ENCODE data around the gene OR2V1.
"Not testable (repeated sequence)": the region's sequence is repeated elsewhere in the genome, so short reads cannot be mapped to it uniquely, and the experiment has no call there.

Gene OR2V1

GRCh38 chr5:181109489-181110013 lies 21.4 kb downstream of the OR2V1 start:
- H3K4me3 ChIP-seq (replicated peaks; ENCODE audit: low read depth, low read length): no peak overlapping the region
- DNase-seq (ENCODE audit: extremely low read depth, low read depth): no peak
- no peak for TF ChIP-seq CTCF (IDR thresholded peaks at IDR 0.05; ENCODE audit: low read depth, low read length, missing control alignments)

DNA sequence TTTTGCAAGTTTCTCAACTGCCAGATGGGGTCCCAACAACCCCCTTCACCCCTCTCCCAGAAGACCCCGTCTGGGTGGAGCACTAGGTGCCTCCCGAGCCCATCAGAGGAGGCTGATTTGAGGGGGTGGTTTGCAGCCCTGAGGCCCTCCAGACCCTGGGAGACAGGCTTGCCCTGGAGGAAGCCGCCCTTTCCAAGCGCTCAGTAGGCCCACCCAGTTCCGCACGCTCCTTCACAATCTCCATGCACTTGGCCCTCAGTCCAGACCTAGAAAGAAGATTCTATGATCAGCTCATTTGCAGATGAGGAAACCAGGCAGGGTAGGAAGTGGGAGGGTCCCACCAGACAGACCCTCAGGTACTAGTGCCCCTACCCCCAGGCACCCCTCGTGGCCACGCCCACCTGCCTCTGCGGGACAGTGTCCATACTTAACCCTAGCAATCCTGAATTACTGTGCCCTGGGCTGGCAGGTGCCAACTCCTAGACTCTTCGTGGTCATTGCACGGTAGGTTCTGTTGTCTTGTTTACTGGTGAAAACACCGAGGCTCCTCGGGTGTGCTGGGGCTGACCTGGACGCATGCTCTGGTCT lies 22.3 kb downstream of the OR2V1 start:
- no peak overlapping the region for H3K4me3 ChIP-seq (replicated peaks; ENCODE audit: low read depth, low read length)
- no peak for DNase-seq (ENCODE audit: extremely low read depth, low read depth)
- no peak for TF ChIP-seq CTCF (IDR thresholded peaks at IDR 0.05; ENCODE audit: low read depth, low read length, missing control alignments)

- no peak overlapping the region for H3K4me3 ChIP-seq (replicated peaks; ENCODE audit: low read depth, low read length)
- TF ChIP-seq CTCF (IDR thresholded peaks at IDR 0.05; ENCODE audit: low read depth, low read length, missing control alignments): no peak
- no peak for DNase-seq (ENCODE audit: extremely low read depth, low read depth)
These were observed 23.3 kb downstream of the OR2V1 start for GRCh38 chr5:181107699-181108098.

- no peak for TF ChIP-seq CTCF (IDR thresholded peaks at IDR 0.05; ENCODE audit: low read depth, low read length, missing control alignments)
- DNase-seq (ENCODE audit: extremely low read depth, low read depth): no peak
- no peak overlapping the region for H3K4me3 ChIP-seq (replicated peaks; ENCODE audit: low read depth, low read length)
These were observed 25.5 kb downstream of the OR2V1 start for GRCh38 chr5:181105391-181106025.

DNA sequence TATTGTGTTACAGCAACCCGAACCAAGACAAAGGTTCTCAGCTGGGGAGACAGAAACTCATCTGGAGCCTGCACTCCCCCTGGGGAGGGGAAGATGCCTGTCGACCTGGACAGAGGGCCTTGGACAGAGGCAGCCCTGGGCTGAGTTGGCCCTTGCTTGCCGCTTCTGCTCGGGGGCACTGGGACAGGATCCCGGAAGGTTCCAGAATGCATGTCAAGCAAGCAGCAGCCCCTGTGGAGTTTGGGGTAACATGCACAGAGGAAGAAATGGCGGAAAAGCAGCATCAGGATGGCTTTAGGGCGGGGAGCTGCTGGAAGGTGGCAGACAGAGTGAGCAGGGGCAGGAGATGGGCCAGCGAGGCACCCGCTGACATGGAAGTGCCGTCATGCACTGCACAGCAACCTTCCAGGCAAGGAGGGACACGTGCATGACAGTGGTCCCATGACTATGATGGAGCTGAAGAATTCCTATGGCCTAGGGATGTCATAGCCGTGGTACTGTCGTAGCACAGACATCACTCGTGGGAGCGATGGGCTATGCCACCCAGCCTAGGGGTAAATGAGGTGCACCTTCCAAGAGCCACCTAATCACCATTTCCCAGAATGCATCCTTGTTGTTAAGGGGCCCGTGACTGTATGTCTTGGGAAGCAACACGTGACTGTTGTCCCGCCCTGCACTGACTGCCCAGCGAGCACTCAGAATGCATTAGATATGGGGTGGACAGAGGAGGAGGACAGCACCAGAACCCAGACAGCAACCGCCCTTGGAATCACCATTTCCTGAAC lies 26.2 kb downstream of the OR2V1 start:
- not testable (repeated sequence) for DNase-seq (ENCODE audit: extremely low read depth, low read depth); H3K4me3 ChIP-seq (replicated peaks; ENCODE audit: low read depth, low read length)

- not testable (repeated sequence) for DNase-seq (ENCODE audit: extremely low read depth, low read depth); H3K4me3 ChIP-seq (replicated peaks; ENCODE audit: low read depth, low read length)
These were observed 26.8 kb downstream of the OR2V1 start for GRCh38 chr5:181104259-181104568.

DNA sequence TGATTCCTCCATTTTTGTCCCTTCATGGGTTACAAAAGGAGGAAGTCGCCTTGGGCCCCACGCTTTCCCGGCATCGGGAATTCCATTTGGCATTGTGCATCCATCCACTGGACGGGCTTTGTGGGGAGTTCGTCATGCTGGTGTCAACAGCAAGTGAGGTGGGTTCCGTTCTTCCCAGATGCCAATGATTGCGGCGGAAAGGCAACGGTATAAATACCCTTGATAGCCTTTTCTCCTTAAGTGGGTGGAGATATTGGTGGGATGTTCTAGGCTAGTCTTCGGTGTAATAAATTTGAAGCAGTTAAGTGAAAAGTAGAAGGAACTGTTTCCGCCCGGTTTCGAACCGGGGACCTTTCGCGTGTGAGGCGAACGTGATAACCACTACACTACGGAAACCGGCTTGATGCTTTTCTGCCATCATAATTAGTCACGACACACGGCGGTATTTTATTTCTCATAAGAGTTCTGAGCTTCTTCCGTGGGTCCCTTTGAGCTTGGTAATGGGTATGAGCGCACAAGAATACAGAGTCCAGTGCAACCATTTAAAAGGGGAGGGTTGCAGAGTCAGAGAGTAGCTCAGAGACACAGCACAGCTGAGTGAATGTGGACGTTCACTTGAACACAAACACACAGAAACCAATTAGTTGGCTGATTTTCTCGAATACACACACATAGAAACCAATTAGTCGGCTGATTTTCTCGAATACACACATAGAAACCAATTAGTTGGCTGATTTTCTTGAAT lies 28.9 kb downstream of the OR2V1 start:
- not testable (repeated sequence) for DNase-seq (ENCODE audit: extremely low read depth, low read depth); H3K4me3 ChIP-seq (replicated peaks; ENCODE audit: low read depth, low read length)

DNA sequence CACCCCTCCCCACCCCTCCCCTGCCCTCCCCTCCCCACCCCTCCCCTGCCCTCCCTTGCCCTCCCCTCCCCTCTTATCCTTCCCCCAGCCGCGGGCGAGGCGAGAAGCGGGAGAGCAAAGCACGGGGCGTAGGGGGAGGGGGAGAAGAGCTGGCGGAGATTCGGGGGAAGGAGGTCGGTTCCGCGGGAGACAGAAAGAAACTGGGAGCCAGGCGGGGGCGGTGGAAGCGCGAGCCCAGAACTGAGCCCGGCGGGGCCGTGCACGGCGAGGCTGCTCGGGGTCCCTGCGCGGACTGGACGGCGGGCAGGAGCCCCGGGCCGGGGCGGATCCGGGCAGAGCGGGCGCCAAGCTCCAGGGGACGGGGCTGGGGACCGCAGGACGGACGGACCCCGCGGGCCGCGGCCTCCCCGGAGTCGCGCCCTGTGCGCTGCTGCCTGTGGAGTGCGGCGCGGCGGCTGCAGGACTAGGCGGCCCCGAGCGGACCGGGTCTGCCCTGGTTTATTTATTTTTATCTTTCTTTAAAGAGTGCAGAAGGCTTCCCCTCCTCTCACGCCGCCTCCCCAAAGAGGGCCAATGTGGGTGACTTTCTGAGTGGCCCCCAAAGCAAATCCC lies 29.8 kb downstream of the OR2V1 start:
- not testable (repeated sequence) for DNase-seq (ENCODE audit: extremely low read depth, low read depth); H3K4me3 ChIP-seq (replicated peaks; ENCODE audit: low read depth, low read length)

Measured in HFF-Myc (cell line).